Right lung (tissue), 5 donors: ENCODE results near the gene SLC35A4. TPM values are rescaled to one million over a fixed set of nuclear protein-coding genes. Genes with fewer than 3 reads are reported as not detected.

Experiments used
- DNase-seq, 2 donors: peaks; one replicate each; pipeline ENCODE4 v3.0.0-alpha.2; 2013
- polyA plus RNA-seq, 5 donors: library from polyadenylated mRNA; unstranded; fragments of 120-200 nt; gene quantifications; one replicate each; pipeline versions ENCODE4 v1.2.1 to v1.2.3, GENCODE V29; 2013; ENCODE audit warnings: inconsistent platforms in 1 of 5, low replicate concordance in 1 of 5; ENCODE audit not compliant: insufficient read length in 5 of 5, insufficient read depth in 1 of 5

Gene SLC35A4
- polyA plus RNA-seq, 5 donors: 68.2 to 81.1 (median 71.0) TPM

DNA sequence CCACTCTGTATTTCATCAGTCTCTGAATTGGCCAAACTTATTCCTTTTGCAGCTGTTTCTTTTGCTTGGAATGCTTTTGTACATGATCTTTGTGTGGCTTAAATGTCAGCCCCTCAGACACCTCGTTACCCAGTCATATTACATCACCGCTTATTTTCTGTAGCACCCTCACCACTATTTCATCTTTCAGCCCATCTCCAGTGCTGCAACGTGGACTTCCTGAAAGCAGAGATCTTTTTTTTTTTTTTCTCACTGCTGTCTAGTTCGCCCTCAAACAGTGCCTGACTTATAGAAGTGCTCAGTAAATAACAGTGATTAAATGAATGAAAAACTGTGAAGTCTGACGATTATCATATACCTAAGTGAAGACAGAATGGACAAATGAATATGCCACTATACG is 8.2 kb upstream of the SLC35A4 start:
- peak; percentile 50 to 51 for DNase-seq

DNA sequence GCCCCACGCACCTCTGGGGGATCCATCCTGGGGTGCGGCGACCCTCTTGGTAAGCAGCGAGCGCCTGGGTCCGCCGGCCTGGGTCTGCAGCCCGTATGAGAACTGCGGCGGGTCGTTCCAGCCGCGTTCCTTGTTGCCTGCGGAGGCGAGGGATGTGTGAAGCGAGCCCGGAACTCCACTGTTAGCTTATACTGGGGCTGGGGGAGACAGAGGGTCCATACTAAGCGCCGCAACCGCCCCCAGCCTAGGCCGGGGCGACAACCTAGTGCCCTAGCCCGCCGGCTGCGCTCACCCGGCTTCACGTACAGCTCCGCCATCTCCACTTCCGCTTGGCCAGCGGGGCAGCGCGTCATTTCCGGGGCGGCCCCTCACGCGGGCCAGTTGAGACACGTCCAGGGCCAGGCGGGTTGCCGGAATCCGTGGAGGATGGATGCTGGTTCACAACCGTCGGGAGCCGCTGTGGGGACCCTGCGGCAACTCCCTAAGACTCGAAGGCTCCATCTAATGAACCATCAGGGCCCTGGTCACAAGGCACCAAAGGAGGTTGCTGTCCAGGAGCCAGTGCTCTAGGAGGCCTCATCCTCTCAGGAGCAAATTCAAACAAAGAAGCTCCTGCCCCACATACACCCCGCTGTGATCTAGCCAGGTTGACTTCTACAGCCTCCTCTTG is 7.4 kb upstream of the SLC35A4 start, which contains the start of gene SRA1:
SRA1 (minus strand) TSS at position 338 of the 670 bp plus-strand sequence; CDS start at position 317, 21 bp downstream.
- DNase-seq: peak; percentile 90 to 91

DNA sequence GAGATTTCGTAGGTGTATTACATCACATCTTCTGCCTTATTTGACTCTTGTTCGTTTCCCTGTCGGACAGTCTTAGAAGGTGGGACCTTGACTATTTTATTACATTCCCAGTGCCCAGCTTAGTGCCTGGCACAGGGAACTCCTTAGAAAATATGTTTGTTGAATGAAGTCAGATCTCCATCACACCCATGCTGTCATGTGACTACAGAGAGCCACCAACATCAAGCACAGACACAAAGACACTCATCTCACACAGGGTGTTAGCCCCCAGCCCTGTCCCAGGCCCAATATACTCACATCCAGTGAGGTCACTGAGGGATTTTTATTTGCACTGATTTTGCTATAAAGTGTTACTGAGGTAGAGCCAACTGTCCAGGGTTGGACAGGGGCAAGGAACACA is 6.7 kb upstream of the SLC35A4 start:
- no peak for DNase-seq

DNA sequence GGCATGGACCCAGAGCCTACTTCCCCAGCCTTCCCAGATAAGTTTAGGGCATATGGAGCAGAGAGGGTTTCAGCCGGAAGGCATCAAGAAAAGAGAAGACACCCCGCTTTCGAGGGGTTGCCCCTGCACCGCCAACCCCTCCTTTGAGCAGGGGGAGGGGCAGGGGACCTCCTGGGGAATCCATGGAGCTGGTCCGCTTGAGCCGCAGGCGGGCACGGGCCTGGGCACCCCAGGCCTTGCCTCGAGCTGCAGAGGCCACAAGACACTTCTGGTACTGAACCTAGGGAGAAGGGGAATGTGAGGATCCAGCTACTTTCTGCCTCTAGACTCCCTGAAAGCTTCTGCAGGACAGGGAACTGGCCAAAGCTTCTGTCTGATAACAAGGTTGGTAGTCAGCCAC is 6.1 kb upstream of the SLC35A4 start:
- DNase-seq: no peak

DNA sequence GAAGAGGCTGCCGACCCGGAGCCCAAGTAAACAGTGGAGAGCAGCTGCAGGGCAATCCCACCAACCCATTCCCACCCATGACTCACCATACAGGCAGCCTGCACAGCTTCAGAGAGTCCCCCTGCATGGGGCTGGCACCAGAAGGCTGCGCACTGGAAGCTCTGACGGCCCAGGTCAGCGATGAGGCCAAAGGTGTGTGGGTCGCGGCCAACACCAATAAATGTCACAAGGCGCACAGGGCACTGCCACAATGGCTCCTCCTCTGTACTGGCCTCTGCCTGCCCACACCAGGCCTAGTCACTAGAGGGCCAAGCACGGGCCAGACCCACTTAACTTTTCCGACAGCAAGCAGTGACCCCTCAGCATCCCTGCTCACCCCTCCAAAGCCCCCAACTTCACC is 4.4 kb upstream of the SLC35A4 start:
- DNase-seq: no peak

DNA sequence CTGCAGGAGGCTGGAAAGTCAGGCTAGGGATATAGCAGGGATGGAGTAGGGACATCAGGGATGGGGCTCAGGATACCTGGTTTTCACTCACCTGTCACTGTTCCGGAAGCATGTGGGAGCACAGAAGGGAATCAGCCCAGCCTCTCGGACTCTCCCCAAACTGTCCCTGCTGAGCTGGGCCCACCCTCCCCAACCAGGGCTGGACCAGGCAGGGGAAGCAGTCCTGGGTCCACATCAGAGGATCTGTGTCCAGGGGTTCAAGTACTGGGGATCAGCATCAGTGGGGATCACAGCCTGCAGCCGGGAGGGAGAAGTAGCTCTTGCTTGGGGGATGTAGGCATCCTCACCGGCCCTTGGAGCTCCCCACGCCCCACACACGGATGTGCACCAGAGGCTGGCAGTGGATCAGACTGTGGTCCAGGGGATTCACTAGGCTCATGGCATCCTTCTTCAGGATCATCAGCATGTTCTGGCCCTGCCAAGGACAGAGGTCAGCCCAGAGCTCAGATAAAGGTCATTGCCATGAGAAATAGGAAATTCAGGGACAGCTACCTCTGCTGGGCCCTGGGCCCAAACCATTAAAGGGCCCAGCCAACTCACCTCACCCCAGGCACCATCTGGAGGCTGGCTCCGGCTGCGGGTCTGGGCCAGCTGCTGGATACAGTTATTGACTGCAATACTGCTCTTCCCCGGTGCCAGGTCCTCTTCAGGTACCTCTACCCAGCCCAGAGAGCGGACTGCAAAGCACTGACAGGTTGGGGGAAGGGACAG is 2.7 kb upstream of the SLC35A4 start:
- DNase-seq: no peak

DNA sequence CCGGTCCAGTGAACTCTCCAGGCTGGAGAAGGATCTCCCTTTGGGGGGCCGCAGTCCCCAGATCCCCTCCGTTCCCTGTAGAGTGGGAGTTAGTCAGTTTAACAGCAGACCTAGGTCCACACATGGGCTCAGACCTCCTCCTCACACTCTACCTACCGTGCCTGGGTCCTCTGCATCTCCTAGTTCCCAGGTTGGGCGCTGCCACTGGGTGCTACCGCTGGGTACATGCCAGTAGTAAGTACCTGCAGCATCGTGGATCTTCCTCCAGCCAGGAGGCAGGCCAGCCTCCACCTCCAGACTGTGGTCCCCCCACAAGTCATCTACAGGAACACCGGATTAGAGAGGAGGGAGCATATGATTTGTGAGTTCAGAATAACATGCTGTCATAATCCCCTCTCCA is 1.0 kb upstream of the SLC35A4 start:
- no peak for DNase-seq

DNA sequence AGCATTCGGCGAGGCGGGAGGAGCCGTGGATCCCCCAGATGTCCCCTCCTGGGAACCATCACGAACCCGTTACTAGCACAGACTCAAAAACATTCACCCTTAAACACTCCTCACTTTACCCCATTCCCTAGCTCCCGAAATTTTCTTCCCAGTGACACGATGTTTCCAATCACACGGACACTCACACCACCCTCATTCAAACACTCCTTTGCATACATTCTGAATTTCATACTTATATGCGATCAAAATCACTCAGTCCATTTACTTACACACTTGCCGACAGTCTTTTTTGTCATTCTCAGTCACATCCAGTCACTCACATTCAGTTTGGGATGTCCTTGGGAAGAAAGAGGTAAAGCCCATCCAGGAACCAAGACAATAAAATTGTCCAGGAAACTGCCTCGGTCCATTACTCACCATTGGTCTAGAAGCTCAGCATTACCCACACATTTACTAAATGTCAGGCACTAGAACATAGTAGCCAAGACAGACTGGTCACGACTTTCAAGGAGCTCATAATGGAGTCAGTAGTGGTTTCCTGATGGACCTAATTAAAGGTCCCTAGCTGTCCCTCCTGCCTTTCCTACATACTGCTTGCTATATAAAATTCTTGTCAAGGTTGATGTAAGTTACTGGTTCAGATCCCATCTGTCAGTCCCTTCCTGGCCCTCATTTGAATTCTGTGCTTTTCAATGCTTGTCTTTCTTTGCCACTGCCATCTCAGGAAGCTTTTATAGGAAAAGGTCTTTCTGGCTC is 574 bp downstream of the SLC35A4 start:
- no peak for DNase-seq

DNA sequence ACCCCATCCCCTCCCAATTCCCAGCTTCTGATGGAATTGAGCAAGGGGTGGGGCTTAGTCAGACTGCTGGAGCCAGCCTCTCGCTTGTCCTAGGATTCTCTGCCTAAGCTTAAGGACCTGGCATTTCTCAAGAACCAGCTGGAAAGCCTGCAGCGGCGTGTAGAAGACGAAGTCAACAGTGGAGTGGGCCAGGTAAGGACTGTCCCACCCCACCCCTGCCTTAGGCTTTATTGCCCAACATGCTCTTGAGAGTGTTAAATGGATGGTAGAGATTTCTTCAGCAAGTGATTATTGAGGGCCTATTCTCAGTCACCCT is 1.1 kb downstream of the SLC35A4 start:
- no peak for DNase-seq

DNA sequence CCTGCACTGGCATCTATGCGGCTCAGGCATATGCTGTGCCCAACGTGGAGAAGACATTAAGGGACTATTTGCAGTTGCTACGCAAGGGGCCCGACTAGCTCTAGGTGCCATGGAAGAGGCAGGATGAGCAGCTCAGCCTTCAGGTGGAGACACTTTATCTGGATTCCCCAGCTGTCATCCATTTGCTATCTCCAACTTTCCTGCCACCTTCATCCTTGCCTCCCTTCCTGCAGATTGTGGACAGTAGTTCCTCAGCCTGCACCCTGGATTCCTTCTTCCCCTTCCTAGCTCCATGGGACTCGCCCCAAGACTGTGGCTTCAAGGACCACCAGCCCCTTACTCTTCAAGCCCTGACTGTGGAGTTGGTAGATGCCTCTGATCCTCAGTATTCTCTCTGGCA is 2.0 kb downstream of the SLC35A4 start:
- DNase-seq: no peak

DNA sequence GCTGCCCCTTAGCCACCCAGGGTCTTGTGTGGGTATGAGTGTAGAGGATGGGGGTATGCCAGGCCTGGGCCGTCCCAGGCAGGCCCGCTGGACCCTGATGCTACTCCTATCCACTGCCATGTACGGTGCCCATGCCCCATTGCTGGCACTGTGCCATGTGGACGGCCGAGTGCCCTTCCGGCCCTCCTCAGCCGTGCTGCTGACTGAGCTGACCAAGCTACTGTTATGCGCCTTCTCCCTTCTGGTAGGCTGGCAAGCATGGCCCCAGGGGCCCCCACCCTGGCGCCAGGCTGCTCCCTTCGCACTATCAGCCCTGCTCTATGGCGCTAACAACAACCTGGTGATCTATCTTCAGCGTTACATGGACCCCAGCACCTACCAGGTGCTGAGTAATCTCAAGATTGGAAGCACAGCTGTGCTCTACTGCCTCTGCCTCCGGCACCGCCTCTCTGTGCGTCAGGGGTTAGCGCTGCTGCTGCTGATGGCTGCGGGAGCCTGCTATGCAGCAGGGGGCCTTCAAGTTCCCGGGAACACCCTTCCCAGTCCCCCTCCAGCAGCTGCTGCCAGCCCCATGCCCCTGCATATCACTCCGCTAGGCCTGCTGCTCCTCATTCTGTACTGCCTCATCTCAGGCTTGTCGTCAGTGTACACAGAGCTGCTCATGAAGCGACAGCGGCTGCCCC is 2.6 kb downstream of the SLC35A4 start:
- no peak for DNase-seq

DNA sequence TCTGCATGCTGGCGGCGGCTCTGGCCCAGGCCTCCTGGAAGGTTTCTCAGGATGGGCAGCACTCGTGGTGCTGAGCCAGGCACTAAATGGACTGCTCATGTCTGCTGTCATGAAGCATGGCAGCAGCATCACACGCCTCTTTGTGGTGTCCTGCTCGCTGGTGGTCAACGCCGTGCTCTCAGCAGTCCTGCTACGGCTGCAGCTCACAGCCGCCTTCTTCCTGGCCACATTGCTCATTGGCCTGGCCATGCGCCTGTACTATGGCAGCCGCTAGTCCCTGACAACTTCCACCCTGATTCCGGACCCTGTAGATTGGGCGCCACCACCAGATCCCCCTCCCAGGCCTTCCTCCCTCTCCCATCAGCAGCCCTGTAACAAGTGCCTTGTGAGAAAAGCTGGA is 3.2 kb downstream of the SLC35A4 start:
- DNase-seq: no peak

DNA sequence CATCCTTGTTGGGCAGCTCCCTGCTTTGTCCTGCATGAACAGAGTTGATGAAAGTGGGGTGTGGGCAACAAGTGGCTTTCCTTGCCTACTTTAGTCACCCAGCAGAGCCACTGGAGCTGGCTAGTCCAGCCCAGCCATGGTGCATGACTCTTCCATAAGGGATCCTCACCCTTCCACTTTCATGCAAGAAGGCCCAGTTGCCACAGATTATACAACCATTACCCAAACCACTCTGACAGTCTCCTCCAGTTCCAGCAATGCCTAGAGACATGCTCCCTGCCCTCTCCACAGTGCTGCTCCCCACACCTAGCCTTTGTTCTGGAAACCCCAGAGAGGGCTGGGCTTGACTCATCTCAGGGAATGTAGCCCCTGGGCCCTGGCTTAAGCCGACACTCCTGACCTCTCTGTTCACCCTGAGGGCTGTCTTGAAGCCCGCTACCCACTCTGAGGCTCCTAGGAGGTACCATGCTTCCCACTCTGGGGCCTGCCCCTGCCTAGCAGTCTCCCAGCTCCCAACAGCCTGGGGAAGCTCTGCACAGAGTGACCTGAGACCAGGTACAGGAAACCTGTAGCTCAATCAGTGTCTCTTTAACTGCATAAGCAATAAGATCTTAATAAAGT is 3.9 kb downstream of the SLC35A4 start:
- DNase-seq: no peak

DNA sequence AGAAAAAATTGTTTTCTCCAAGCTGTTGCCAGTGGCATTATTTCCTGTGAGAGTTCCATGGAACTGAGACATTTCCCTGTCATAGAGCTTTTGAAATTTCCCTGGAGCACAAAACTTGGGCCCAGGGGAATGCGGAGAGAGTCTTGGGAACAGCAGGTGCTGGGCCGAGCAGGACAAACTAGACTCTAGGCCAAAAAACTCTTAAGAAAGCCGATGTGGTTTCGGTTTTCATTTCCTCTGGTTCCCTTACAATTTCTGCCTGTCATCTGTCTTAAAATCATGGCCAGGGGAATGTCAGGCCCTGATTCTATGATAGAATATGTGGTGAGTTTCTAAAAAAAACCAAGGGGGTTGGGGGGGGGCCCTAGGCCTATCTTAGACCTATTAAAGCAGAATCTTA is 4.6 kb downstream of the SLC35A4 start:
- no peak for DNase-seq

DNA sequence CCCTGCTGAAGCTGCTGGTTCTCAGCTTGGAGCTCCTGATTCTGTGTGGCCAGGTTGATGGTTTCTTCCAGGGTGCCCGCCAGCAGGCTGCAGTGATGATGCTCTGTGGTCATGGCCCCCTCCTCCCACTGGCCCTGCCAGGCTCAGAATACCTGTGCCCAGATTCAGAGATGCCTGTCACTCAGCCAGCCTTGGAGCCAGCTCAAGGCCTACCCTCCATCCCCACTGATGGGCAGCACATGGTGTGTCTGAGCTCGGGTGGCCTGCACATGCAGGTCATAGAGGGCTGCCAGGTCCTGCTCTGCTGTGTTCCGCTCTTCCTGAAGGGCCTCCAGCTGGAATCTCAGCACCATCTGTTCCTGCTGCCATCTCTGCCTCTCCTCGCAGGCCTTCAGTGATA is 5.4 kb downstream of the SLC35A4 start:
- no peak for DNase-seq

DNA sequence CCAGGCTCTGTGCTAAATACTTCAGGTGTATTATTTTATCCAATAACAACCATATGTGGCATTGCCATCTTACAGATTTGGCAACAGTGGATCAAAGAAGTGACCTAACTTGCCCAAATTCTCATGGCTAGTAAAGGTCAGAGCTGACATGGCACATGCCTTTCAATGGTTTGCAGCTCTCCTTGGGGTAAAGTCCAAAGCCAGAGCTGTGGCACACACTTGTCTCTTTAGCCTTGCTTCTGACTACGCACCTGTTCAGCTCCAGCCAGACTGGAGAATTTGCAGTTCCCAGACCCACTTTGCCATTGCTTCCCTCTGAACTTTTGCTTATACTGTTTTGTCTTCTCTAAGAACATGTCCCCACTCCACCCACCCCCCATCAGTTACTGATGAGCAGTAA is 5.9 kb downstream of the SLC35A4 start:
- no peak for DNase-seq

DNA sequence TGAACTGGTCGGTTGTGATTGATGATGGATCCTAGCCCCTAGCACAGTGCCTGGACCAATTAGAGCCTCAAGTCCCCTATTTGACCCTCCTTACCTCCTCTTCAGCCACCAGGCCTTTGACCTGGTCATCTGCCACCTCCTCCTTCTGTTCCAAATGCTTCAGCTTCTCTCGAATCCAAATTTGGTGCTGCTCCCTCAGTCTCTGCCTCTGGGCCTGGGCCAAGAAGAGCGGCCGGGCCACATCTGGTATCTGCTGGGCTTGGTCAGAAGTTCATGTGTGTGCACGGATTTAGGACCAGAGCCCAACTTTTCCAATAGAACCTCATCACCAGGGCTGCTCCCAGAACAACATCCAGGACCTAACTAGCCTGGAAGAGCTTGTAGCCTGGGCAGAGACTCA is 6.5 kb downstream of the SLC35A4 start:
- peak in 1 of 2 donors; percentile 62 for DNase-seq

DNA sequence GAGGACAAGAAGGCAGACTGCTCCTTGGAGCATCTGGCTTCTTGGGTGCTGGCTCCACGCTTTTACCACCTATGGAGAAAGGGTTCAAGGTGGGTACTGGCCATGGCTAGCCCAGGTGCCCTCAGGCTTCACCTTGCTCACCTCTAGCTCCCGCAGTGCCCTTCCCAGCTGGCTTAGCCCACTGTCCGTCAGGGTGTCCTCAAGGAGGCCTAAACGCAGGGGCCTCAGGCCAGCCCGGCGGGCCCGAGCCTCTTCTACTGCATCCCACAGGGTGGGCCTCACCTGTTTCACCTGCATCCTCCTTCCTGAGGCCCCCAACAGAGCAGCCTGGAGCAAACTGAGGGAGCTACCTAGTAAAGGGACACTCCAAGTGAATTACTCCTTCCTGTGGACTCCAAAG is 9.1 kb downstream of the SLC35A4 start:
- no peak for DNase-seq

DNA sequence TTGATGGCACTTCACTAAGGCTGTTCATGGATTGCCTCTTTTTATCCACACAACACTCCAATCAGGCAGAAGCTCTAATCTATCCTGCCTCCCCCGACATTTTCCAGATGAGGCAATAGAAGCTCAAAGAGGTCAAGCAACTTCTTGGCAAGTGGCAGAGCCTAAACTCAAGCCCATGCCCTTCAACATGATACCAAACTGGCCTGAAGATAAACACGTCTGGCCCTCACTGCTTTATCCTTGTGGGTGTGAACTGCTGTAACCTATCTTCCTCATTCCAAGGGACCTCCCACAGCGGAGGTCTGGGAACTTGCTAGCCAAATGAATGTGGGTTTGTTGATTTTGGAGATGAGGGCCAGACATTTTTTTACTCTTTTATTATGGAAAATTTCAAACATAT is 9.5 kb downstream of the SLC35A4 start:
- no peak for DNase-seq

DNA sequence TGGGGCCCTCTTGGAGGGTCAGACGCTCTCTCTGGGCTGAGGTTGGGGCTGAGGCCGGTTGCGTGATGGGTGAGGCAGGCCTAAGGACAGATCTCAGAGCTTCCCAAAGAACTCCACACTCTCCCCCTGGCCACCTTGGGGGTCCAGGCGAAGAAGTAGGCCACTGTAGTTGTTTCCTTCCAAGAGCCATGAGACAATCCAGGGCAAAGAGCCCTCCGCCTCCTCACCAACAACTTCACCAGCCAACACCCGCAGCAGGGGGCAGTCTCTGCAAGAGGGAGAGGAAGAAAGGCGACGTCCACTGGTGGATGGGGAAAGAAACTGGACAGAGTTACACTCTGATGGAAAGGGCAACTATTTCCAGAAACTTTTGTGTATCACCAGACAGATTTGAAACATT is 10.7 kb downstream of the SLC35A4 start:
- DNase-seq: no peak

DNA sequence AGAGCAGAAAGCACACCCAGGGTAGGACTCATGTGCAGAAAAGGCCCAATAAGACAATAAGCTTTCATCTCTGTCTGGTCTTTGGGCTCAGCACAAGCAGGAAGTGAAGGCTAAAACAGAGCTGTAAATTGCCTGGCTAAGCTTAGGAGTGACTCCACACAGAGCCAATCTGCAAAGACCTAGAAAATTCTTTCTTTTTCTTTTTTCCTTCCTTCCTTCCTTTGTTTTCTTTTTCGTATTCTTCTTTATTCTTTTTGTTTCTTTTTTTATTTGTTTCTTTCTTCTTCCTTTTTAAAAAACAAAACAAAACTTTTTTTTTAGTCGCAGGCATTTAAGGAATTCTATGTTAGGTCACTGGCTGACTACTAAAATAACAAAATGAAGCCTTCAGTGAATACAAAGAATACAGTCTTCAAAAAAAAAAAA is 12.2 kb downstream of the SLC35A4 start:
- no peak for DNase-seq
